Adipocyte (in vitro differentiated cells): Measurements from ENCODE around the gene FOXO6.

Source experiments
- DNase-seq: peaks from one replicate; pipeline ENCODE4 v3.0.0-alpha.2; 2015; ENCODE audit warnings: low read depth
- H3K27me3 ChIP-seq: replicated peaks from 2 replicates; pipeline ENCODE4 v1.7.0; 2013; ENCODE audit warnings: mild to moderate bottlenecking, low read length, moderate library complexity; ENCODE audit not compliant: control insufficient read depth, insufficient read depth
- H3K36me3 ChIP-seq: 2 replicates; pipeline ENCODE4 v1.7.0; 2013; ENCODE audit warnings: low read length, mild to moderate bottlenecking, moderate library complexity; ENCODE audit not compliant: control insufficient read depth, insufficient read depth, severe bottlenecking
- H3K4me1 ChIP-seq: 2 replicates; pipeline ENCODE4 v1.7.0; 2013; ENCODE audit warnings: mild to moderate bottlenecking, low read length, moderate library complexity; ENCODE audit not compliant: control insufficient read depth, insufficient read depth
- H3K4me3 ChIP-seq: 2 replicates; pipeline ENCODE4 v1.7.0; 2013; ENCODE audit warnings: mild to moderate bottlenecking, low read length, moderate library complexity
- H3K9ac ChIP-seq: 2 replicates; pipeline ENCODE4 v1.7.0; 2013; ENCODE audit warnings: mild to moderate bottlenecking, low read length, moderate library complexity
- H3K9me3 ChIP-seq: 2 replicates; pipeline ENCODE4 v1.7.0; 2013; ENCODE audit warnings: mild to moderate bottlenecking, low read length, moderate library complexity; ENCODE audit not compliant: control insufficient read depth

FOXO6 gene

GRCh38 chr1:41364442-41365319 lies 3.4 kb downstream of the FOXO6 start:
- Histone ChIP-seq H3K4me3 (no peak overlapping the region), H3K9me3 (no peaks in the 10 kb centered on the region), H3K4me1 (peaks cover 5% of the 10 kb centered on the region), H3K36me3 (no peaks in the 10 kb centered on the region), H3K27me3 (peaks cover 47% of the 10 kb centered on the region), H3K9ac (no peak overlapping the region)
- DNase-seq = no peak

GRCh38 chr1:41365320-41365633 lies 4.0 kb downstream of the FOXO6 start:
- no peak overlapping the region for H3K4me3 ChIP-seq
- peaks cover 47% of the 10 kb centered on the region for H3K27me3 ChIP-seq
- H3K4me1 ChIP-seq = peaks cover 5% of the 10 kb centered on the region
- H3K9me3 ChIP-seq = no peaks in the 10 kb centered on the region
- H3K9ac ChIP-seq = no peak overlapping the region
- DNase-seq = no peak
- no peaks in the 10 kb centered on the region for H3K36me3 ChIP-seq

- Histone ChIP-seq H3K9me3 (no peaks in the 10 kb centered on the region), H3K36me3 (no peaks in the 10 kb centered on the region), H3K4me1 (peaks cover 2% of the 10 kb centered on the region), H3K27me3 (peaks cover 51% of the 10 kb centered on the region), H3K9ac (no peak overlapping the region), H3K4me3 (no peak overlapping the region)
- DNase-seq = no peak
These were observed 4.7 kb downstream of the FOXO6 start for GRCh38 chr1:41365772-41366454.

- Histone ChIP-seq H3K4me3 (no peak overlapping the region), H3K9me3 (no peaks in the 10 kb centered on the region), H3K9ac (no peak overlapping the region), H3K36me3 (no peaks in the 10 kb centered on the region), H3K4me1 (peaks cover under 1% of the 10 kb centered on the region), H3K27me3 (peaks cover 58% of the 10 kb centered on the region)
- DNase-seq = peak; percentile 49
These were observed 5.4 kb downstream of the FOXO6 start for GRCh38 chr1:41366455-41367287.

- DNase-seq = no peak
- Histone ChIP-seq H3K4me1 (no peaks in the 10 kb centered on the region), H3K9ac (no peak overlapping the region), H3K36me3 (no peaks in the 10 kb centered on the region), H3K9me3 (no peaks in the 10 kb centered on the region), H3K27me3 (peaks cover 64% of the 10 kb centered on the region), H3K4me3 (no peak overlapping the region)
These were observed 6.0 kb downstream of the FOXO6 start for GRCh38 chr1:41367288-41367642.

GRCh38 chr1:41368366-41368765 lies 7.1 kb downstream of the FOXO6 start:
- Histone ChIP-seq H3K27me3 (peaks cover 64% of the 10 kb centered on the region), H3K9ac (no peak overlapping the region), H3K4me1 (no peaks in the 10 kb centered on the region), H3K9me3 (no peaks in the 10 kb centered on the region), H3K36me3 (no peaks in the 10 kb centered on the region), H3K4me3 (no peak overlapping the region)
- no peak for DNase-seq

- no peaks in the 10 kb centered on the region for H3K4me1 ChIP-seq
- H3K4me3 ChIP-seq = no peak overlapping the region
- no peak overlapping the region for H3K9ac ChIP-seq
- H3K9me3 ChIP-seq = no peaks in the 10 kb centered on the region
- H3K27me3 ChIP-seq = peaks cover 64% of the 10 kb centered on the region
- H3K36me3 ChIP-seq = no peaks in the 10 kb centered on the region
- DNase-seq = no peak
These were observed 7.6 kb downstream of the FOXO6 start for GRCh38 chr1:41368801-41369200.

GRCh38 chr1:41369531-41369930 lies 8.3 kb downstream of the FOXO6 start:
- Histone ChIP-seq H3K4me1 (no peaks in the 10 kb centered on the region), H3K36me3 (no peaks in the 10 kb centered on the region), H3K4me3 (no peak overlapping the region), H3K27me3 (peaks cover 67% of the 10 kb centered on the region), H3K9ac (no peak overlapping the region), H3K9me3 (no peaks in the 10 kb centered on the region)
- no peak for DNase-seq

GRCh38 chr1:41370225-41370624 lies 9.0 kb downstream of the FOXO6 start:
- H3K4me1 ChIP-seq = no peaks in the 10 kb centered on the region
- no peak overlapping the region for H3K4me3 ChIP-seq
- H3K9ac ChIP-seq = no peak overlapping the region
- no peaks in the 10 kb centered on the region for H3K36me3 ChIP-seq
- peaks cover 69% of the 10 kb centered on the region for H3K27me3 ChIP-seq
- DNase-seq = no peak
- H3K9me3 ChIP-seq = no peaks in the 10 kb centered on the region

- no peaks in the 10 kb centered on the region for H3K36me3 ChIP-seq
- no peak for DNase-seq
- H3K4me1 ChIP-seq = no peaks in the 10 kb centered on the region
- peaks cover 69% of the 10 kb centered on the region for H3K27me3 ChIP-seq
- no peak overlapping the region for H3K4me3 ChIP-seq
- no peak overlapping the region for H3K9ac ChIP-seq
- no peaks in the 10 kb centered on the region for H3K9me3 ChIP-seq
These were observed 9.7 kb downstream of the FOXO6 start for GRCh38 chr1:41370756-41371420.
